Testis (tissue), 3 donors: ENCODE measurements around the gene GNAO1. TPM values are rescaled to one million over a fixed set of nuclear protein-coding genes. Genes with fewer than 3 reads are reported as not detected.

Experiments
- DNase-seq: peaks from one replicate; pipeline ENCODE4 v3.0.0-alpha.2; 2019
- H3K27ac ChIP-seq, 2 donors: fragments of 200-600 bp; sonication (generic); one replicate each; pipeline ENCODE4 v1.5.1; 2019
- H3K27me3 ChIP-seq: fragments of 200-600 bp; sonication (generic); one replicate; pipeline ENCODE4 v1.5.1; 2019
- H3K36me3 ChIP-seq: fragments of 200-600 bp; sonication (generic); one replicate; pipeline ENCODE4 v1.5.1; 2017; ENCODE audit warnings: low read depth; ENCODE audit errors: missing control alignments
- H3K4me1 ChIP-seq: fragments of 200-600 bp; sonication (generic); one replicate; pipeline ENCODE4 v1.5.1; 2019
- H3K4me3 ChIP-seq, 2 donors: fragments of 200-600 bp; sonication (generic); one replicate each; pipeline ENCODE4 v1.5.1; 2017 to 2019
- H3K9me3 ChIP-seq: fragments of 200-600 bp; sonication (generic); one replicate; pipeline ENCODE4 v1.5.1; 2017
- POLR2A ChIP-seq: fragments of 450-650 bp; IDR thresholded peaks from one replicate; pipeline ENCODE4 v1.6.1; 2017; ENCODE audit warnings: antibody characterized with exemption, mild to moderate bottlenecking, moderate library complexity
- WGBS, 2 donors: methylation state at CpG; one replicate each; pipeline ENCODE4 v1.1.5; 2018; 5-methylcytosine and 5-hydroxymethylcytosine counted together
- intact Hi-C: fragments of 100-400 bp; cut with DNase I; formaldehyde crosslinking; loops from one replicate; pipeline ENCODE4 v1.15.1; 2023; ENCODE audit warnings: low total_unique reads
- polyA plus RNA-seq: library from polyadenylated mRNA; stranded (reverse); fragments of 350-450 nt; fragmentation: Illumina TruSeq; extraction: RNeasy Lipid Tissue Mini Kit (QIAGEN cat#74804); gene quantifications from one replicate; pipeline ENCODE4 v1.2.3, GENCODE V29; 2014; ENCODE audit warnings: low read depth, low replicate concordance; ENCODE audit not compliant: insufficient read depth
- total RNA-seq, 2 donors: library from RNA; depleted of rRNA; stranded (reverse); fragments of >200 nt; gene quantifications; one replicate each; pipeline ENCODE4 v1.2.3, GENCODE V29; 2016
- TF ChIP-seq, protein P1 (sequence below), 3 experiments: fragments of 450-650 bp in 2 of 3; fragments of 200-600 bp in 1 of 3; sonication (generic) in 1 of 3; IDR thresholded peaks; one replicate each; pipeline ENCODE4 v1.5.1; 2016 to 2019; ENCODE audit warnings: antibody characterized with exemption in 3 of 3, mild to moderate bottlenecking in 2 of 3, moderate library complexity in 1 of 3

Gene GNAO1
- total and polyA plus RNA-seq, 3 donors from 2014 or later: 28.6 to 37.1 (median 33.3) TPM

DNA sequence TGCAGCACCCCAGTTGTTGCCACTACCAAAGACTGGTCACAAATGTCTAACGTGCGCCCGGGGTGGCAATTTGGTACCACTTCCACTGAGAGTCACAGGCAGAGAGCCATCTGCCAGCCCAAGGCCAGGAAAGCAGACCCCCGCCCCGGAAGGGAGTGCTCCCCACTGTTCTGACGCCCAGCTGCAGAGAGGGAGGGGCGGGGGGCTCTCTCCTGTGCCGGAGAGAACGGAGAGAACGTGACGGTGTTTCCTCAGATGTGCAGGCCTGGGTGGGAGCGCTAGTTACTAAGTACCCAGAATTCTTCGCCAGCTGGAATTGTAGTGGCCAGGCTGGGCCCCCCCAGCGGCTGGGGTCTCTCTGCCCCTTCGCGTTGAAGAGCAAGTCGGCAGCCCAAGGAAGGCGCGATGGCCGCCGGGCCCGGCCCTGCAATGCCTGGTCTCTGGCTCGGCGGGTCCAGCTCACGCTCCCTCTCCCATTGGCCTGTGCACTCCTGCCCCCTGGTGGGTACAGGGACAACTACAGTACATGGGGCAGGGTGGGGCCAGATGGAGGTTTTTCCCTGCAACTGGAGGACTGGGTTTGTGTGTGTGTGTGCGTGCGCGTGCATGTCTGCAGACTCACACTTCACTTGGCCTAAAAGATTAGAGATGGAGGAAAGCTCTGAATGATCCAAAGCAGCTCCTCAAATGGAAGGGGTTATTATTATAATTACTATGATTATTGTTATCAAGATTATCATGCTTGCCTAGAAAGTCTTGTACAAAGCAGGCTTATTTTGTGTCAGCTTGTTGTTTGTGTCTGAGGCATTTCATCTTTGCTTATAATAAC, 126.9 kb downstream of the GNAO1 start:
- peak; percentile 91 for DNase-seq
- TF ChIP-seq, protein P1, sequence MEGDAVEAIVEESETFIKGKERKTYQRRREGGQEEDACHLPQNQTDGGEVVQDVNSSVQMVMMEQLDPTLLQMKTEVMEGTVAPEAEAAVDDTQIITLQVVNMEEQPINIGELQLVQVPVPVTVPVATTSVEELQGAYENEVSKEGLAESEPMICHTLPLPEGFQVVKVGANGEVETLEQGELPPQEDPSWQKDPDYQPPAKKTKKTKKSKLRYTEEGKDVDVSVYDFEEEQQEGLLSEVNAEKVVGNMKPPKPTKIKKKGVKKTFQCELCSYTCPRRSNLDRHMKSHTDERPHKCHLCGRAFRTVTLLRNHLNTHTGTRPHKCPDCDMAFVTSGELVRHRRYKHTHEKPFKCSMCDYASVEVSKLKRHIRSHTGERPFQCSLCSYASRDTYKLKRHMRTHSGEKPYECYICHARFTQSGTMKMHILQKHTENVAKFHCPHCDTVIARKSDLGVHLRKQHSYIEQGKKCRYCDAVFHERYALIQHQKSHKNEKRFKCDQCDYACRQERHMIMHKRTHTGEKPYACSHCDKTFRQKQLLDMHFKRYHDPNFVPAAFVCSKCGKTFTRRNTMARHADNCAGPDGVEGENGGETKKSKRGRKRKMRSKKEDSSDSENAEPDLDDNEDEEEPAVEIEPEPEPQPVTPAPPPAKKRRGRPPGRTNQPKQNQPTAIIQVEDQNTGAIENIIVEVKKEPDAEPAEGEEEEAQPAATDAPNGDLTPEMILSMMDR (IDR thresholded peaks at IDR 0.05): peak; percentile 93 to 97 (median 96)
- TF ChIP-seq POLR2A: no peak
- H3K27me3 ChIP-seq: no peaks in the 10 kb centered on the region
- intact Hi-C loops: loop anchor here (5.0 kb wide), 1 partner anchor 376 kb away; no protein-coding TSS in a partner anchor
- no peaks in the 10 kb centered on the region for H3K9me3 ChIP-seq
- H3K36me3 ChIP-seq: no peaks in the 10 kb centered on the region
- H3K4me1 ChIP-seq: peaks cover 10% of the 10 kb centered on the region
- H3K27ac ChIP-seq: peak overlapping the region in 1 of 2 donors; percentile 21
- H3K4me3 ChIP-seq: no peak overlapping the region
- WGBS, 2 donors: 11 to 12% methylated on average over 10 to 28 of the region's 28 CpGs

- 38 to 65% methylated on average over 1 of the region's 1 CpG for WGBS, 2 donors
- Histone ChIP-seq H3K4me1 (peaks cover 10% of the 10 kb centered on the region), H3K27me3 (no peaks in the 10 kb centered on the region), H3K27ac (no peak overlapping the region), H3K4me3 (no peak overlapping the region), H3K36me3 (no peaks in the 10 kb centered on the region), H3K9me3 (no peaks in the 10 kb centered on the region)
- intact Hi-C loops: loop anchor here (5.0 kb wide), 1 partner anchor 376 kb away; no protein-coding TSS in a partner anchor
- no peak for TF ChIP-seq POLR2A
- TF ChIP-seq, protein P1 (IDR thresholded peaks at IDR 0.05): no peak
- no peak for DNase-seq
Observed at GRCh38 chr16:56318827-56319140, 127.5 kb downstream of the GNAO1 start.

- no peak overlapping the region for H3K4me3 ChIP-seq
- peaks cover 10% of the 10 kb centered on the region for H3K4me1 ChIP-seq
- H3K27ac ChIP-seq: no peak overlapping the region
- 81 to 87% methylated on average over 4 to 6 of the region's 6 CpGs for WGBS, 2 donors
- H3K9me3 ChIP-seq: no peaks in the 10 kb centered on the region
- DNase-seq: no peak
- no peaks in the 10 kb centered on the region for H3K36me3 ChIP-seq
- H3K27me3 ChIP-seq: no peaks in the 10 kb centered on the region
- TF ChIP-seq, protein P1 (IDR thresholded peaks at IDR 0.05): no peak
- no peak for TF ChIP-seq POLR2A
- intact Hi-C loops: loop anchor here (5.0 kb wide), 1 partner anchor 377 kb away; no protein-coding TSS in a partner anchor
Observed at GRCh38 chr16:56319376-56319775, 128.1 kb downstream of the GNAO1 start.

DNA sequence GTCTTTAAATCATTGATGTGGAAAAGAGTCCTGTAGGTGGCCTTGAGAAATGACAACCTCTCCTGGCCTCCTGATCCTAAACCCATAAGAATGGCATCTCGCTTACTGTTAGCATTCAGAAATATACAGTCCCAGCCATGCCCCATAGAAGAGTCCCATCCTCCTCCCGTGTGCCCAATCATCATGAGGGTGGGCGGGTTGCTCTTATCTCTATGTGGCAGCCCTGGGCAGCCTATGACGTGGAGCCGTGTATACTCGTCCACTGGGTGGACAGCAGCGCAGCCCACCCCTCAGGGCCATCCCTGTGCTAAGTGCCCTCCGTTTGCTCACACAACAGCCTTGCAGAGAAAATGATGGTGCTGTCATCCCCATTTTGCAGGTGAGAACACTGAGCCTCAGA, 128.8 kb downstream of the GNAO1 start:
- no peaks in the 10 kb centered on the region for H3K9me3 ChIP-seq
- TF ChIP-seq, protein P1 (IDR thresholded peaks at IDR 0.05): no peak
- no peak for TF ChIP-seq POLR2A
- H3K36me3 ChIP-seq: no peaks in the 10 kb centered on the region
- no peak overlapping the region for H3K4me3 ChIP-seq
- DNase-seq: no peak
- peaks cover 10% of the 10 kb centered on the region for H3K4me1 ChIP-seq
- no peaks in the 10 kb centered on the region for H3K27me3 ChIP-seq
- H3K27ac ChIP-seq: no peak overlapping the region
- 76 to 87% methylated on average over 8 of the region's 8 CpGs for WGBS, 2 donors
- intact Hi-C loops: no loop called here
